Right lobe of liver (tissue), 4 donors: ENCODE measurements around the gene IGF1R.

Experiments
- CTCF ChIP-seq, 4 donors: fragments of 200-600 bp in 3 of 4; fragments of 450-650 bp in 1 of 4; IDR thresholded peaks; one replicate each; pipeline versions ENCODE4 v1.5.1 to v1.8.0; 2016 to 2022; ENCODE audit warnings: antibody characterized with exemption in 4 of 4, mild to moderate bottlenecking in 2 of 4
- POLR2A ChIP-seq: fragments of 450-650 bp; IDR thresholded peaks from one replicate; pipeline ENCODE4 v1.6.1; 2017; ENCODE audit warnings: antibody characterized with exemption, mild to moderate bottlenecking
- donor health status: DM: no; HTN: no; CAD: no.
- donor health status: DM: no; HTN: no; CAD: no.
- donor health status: DM: no; HTN: yes; CAD: no.

- TF ChIP-seq CTCF (IDR thresholded peaks at IDR 0.05) (no peak), POLR2A (no peak)
These were observed 14.7 kb downstream of the IGF1R start for GRCh38 chr15:98663045-98663444.
